PFSK-1 (cell line): ENCODE results near the gene SETDB1.

Source experiments
- FOXP2 ChIP-seq: optimal IDR thresholded peaks from 2 replicates; pipeline ENCODE3; 2011; ENCODE audit warnings: borderline replicate concordance, control low read depth, inconsistent platforms; ENCODE audit not compliant: insufficient read depth; ENCODE audit errors: extremely low read length, extremely low read depth
- POLR2AphosphoS5 ChIP-seq: IDR thresholded peaks from 2 replicates; pipeline ENCODE4 v1.6.1; 2012; ENCODE audit warnings: low read depth, mild to moderate bottlenecking, control low read depth, low read length, moderate library complexity
- SIN3A ChIP-seq: IDR thresholded peaks from 2 replicates; pipeline ENCODE4 v1.6.1; 2012; ENCODE audit warnings: mild to moderate bottlenecking, low read length, moderate library complexity, borderline replicate concordance; ENCODE audit not compliant: insufficient read depth
- TAF1 ChIP-seq: IDR thresholded peaks from 2 replicates; pipeline ENCODE4 v1.6.1; 2012; ENCODE audit warnings: low read length, control low read depth, borderline replicate concordance; ENCODE audit not compliant: insufficient read depth
- TF ChIP-seq, protein P1 (sequence below), 2 experiments: IDR thresholded peaks; 2 replicates each; pipeline versions ENCODE4 v1.6.1 to v1.8.0; 2011 to 2012; ENCODE audit warnings: low read depth in 2 of 2, low read length in 2 of 2, control low read depth in 1 of 2, inconsistent platforms in 1 of 2, mild to moderate bottlenecking in 1 of 2, moderate library complexity in 1 of 2; ENCODE audit not compliant: insufficient read depth in 1 of 2

SETDB1 gene

DNA sequence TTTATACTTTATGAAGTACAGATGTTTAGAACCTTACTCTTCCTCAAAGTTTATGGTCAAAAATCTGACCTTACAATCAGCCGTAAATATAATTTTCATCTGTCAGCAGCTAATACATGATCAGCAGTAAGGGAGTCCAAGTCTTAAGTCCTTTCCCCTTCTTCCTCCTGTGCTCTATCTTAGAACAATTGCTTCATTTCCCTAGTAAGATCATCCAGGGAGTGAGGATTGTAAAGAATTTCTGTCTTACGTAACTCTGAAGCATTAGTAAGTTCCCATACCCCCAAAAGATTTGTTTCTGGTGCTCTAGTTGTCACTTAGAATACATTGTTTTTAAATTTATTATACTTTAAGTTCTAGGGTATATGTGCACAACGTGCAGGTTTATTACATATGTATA is 2.1 kb downstream of the SETDB1 start:
- TF ChIP-seq POLR2AphosphoS5, result no peak
- TF ChIP-seq, protein P1, sequence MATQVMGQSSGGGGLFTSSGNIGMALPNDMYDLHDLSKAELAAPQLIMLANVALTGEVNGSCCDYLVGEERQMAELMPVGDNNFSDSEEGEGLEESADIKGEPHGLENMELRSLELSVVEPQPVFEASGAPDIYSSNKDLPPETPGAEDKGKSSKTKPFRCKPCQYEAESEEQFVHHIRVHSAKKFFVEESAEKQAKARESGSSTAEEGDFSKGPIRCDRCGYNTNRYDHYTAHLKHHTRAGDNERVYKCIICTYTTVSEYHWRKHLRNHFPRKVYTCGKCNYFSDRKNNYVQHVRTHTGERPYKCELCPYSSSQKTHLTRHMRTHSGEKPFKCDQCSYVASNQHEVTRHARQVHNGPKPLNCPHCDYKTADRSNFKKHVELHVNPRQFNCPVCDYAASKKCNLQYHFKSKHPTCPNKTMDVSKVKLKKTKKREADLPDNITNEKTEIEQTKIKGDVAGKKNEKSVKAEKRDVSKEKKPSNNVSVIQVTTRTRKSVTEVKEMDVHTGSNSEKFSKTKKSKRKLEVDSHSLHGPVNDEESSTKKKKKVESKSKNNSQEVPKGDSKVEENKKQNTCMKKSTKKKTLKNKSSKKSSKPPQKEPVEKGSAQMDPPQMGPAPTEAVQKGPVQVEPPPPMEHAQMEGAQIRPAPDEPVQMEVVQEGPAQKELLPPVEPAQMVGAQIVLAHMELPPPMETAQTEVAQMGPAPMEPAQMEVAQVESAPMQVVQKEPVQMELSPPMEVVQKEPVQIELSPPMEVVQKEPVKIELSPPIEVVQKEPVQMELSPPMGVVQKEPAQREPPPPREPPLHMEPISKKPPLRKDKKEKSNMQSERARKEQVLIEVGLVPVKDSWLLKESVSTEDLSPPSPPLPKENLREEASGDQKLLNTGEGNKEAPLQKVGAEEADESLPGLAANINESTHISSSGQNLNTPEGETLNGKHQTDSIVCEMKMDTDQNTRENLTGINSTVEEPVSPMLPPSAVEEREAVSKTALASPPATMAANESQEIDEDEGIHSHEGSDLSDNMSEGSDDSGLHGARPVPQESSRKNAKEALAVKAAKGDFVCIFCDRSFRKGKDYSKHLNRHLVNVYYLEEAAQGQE (IDR thresholded peaks at IDR 0.05; ENCODE audit: insufficient read depth in 1 of 2, low read depth in 2 of 2, low read length in 2 of 2), result no peak
- no peak for TF ChIP-seq TAF1
- TF ChIP-seq FOXP2, result no peak
- no peak for TF ChIP-seq SIN3A

DNA sequence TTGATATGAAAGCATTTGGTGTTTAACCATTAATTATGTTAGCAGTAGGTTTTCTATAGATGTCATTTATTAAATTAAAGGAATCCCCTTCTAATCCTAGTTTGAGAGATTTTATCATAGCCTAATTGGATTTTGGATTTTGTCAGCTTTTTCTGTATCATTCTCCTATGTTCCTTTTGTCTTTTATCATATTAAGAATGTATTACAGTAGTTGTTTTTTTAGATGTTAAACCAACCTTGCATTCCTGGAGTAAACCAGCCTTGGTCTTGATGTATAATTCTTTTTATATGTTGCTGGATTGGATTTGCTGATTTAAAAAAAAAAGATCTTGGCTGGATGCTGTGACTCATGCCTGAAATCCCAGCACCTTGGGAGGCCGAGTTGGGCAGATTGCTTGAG is 5.6 kb downstream of the SETDB1 start:
- no peak for TF ChIP-seq TAF1

GRCh38 chr1:150944856-150945255 is 18.7 kb downstream of the SETDB1 start:
- TF ChIP-seq FOXP2 (no peak), TAF1 (no peak), SIN3A (no peak)
- TF ChIP-seq, protein P1 (IDR thresholded peaks at IDR 0.05; ENCODE audit: insufficient read depth in 1 of 2, low read depth in 2 of 2, low read length in 2 of 2), result no peak

GRCh38 chr1:150954708-150955107 is 28.5 kb downstream of the SETDB1 start:
- TF ChIP-seq, protein P1 (IDR thresholded peaks at IDR 0.05; ENCODE audit: insufficient read depth in 1 of 2, low read depth in 2 of 2, low read length in 2 of 2), result no peak
- TF ChIP-seq SIN3A (no peak), POLR2AphosphoS5 (no peak), TAF1 (no peak), FOXP2 (no peak)

- no peak for TF ChIP-seq POLR2AphosphoS5
- no peak for TF ChIP-seq SIN3A
- TF ChIP-seq, protein P1 (IDR thresholded peaks at IDR 0.05; ENCODE audit: insufficient read depth in 1 of 2, low read depth in 2 of 2, low read length in 2 of 2), result no peak
These were observed 29.1 kb downstream of the SETDB1 start for GRCh38 chr1:150955280-150955679.

GRCh38 chr1:150957666-150958065 is 31.5 kb downstream of the SETDB1 start:
- no peak for TF ChIP-seq POLR2AphosphoS5
- TF ChIP-seq TAF1, result no peak
- TF ChIP-seq FOXP2, result no peak
- TF ChIP-seq, protein P1 (IDR thresholded peaks at IDR 0.05; ENCODE audit: insufficient read depth in 1 of 2, low read depth in 2 of 2, low read length in 2 of 2), result no peak
- TF ChIP-seq SIN3A, result no peak
